Measurements from ENCODE around the gene MAZ.

The MAZ gene

GRCh38 chr16:29809850-29810698, 3.7 kb downstream of the MAZ start:
- DNase-seq: no peak

GRCh38 chr16:29810699-29811169, 4.4 kb downstream of the MAZ start:
- no peak for DNase-seq
- TF ChIP-seq POLR2A (IDR thresholded peaks at IDR 0.05; ENCODE audit: low read length): no peak
- TF ChIP-seq GATA1 (IDR thresholded peaks at IDR 0.05; ENCODE audit: low read depth, low read length): no peak

More at GRCh38 chr16:29809850-29810698, 3.7 kb downstream of the MAZ start:
- TF ChIP-seq POLR2A (IDR thresholded peaks at IDR 0.05; ENCODE audit: low read length) (no peak), GATA1 (IDR thresholded peaks at IDR 0.05; ENCODE audit: low read depth, low read length) (no peak)

GRCh38 chr16:29811170-29811895, 5.0 kb downstream of the MAZ start:
- TF ChIP-seq POLR2A (IDR thresholded peaks at IDR 0.05; ENCODE audit: low read length): peak; percentile 65
- TF ChIP-seq GATA1 (IDR thresholded peaks at IDR 0.05; ENCODE audit: low read depth, low read length): no peak
- peak; percentile 84 to 85 for DNase-seq

GRCh38 chr16:29811896-29812665, 5.8 kb downstream of the MAZ start, which contains the start of gene PRRT2:
PRRT2 (plus strand) TSS chr16:29812193; CDS start chr16:29813055, 862 bp downstream.
- no peak for TF ChIP-seq GATA1 (IDR thresholded peaks at IDR 0.05; ENCODE audit: low read depth, low read length)
- TF ChIP-seq POLR2A (IDR thresholded peaks at IDR 0.05; ENCODE audit: low read length): no peak
- peak in 1 of 2 experiments; percentile 68 for DNase-seq

GRCh38 chr16:29812754-29813643, 6.7 kb downstream of the MAZ start:
- TF ChIP-seq POLR2A (IDR thresholded peaks at IDR 0.05; ENCODE audit: low read length): no peak
- no peak for TF ChIP-seq GATA1 (IDR thresholded peaks at IDR 0.05; ENCODE audit: low read depth, low read length)
- no peak for DNase-seq

- no peak for DNase-seq
- TF ChIP-seq POLR2A (IDR thresholded peaks at IDR 0.05; ENCODE audit: low read length): no peak
- TF ChIP-seq GATA1 (IDR thresholded peaks at IDR 0.05; ENCODE audit: low read depth, low read length): no peak
These were observed 7.6 kb downstream of the MAZ start for GRCh38 chr16:29813644-29814562.

- TF ChIP-seq GATA1 (IDR thresholded peaks at IDR 0.05; ENCODE audit: low read depth, low read length): no peak
- no peak for TF ChIP-seq POLR2A (IDR thresholded peaks at IDR 0.05; ENCODE audit: low read length)
- DNase-seq: no peak
These were observed 8.3 kb downstream of the MAZ start for GRCh38 chr16:29814592-29814991.

- no peak for DNase-seq
- TF ChIP-seq POLR2A (IDR thresholded peaks at IDR 0.05; ENCODE audit: low read length) (no peak), GATA1 (IDR thresholded peaks at IDR 0.05; ENCODE audit: low read depth, low read length) (no peak)
These were observed 8.8 kb downstream of the MAZ start for GRCh38 chr16:29815032-29815721.

GRCh38 chr16:29815793-29816693, 9.7 kb downstream of the MAZ start, which contains the start of gene PAGR1:
PAGR1 (plus strand) TSS chr16:29816152; CDS start chr16:29816526, 374 bp downstream.
- peak; percentile 75 for TF ChIP-seq POLR2A (IDR thresholded peaks at IDR 0.05; ENCODE audit: low read length)
- TF ChIP-seq GATA1 (IDR thresholded peaks at IDR 0.05; ENCODE audit: low read depth, low read length): no peak
- peak; percentile 99 for DNase-seq

Data from erythroblast (primary cell).